Loucy (cell line): ENCODE measurements around the gene SORCS1.

ENCODE experiments used
- EZH2phosphoT487 ChIP-seq: fragments of 200-600 bp; IDR thresholded peaks from 2 replicates; pipeline ENCODE4 v1.6.1; 2018; ENCODE audit warnings: antibody characterized with exemption, mild to moderate bottlenecking, moderate library complexity, borderline replicate concordance
- TF ChIP-seq, protein P1 (sequence below): fragments of 200-600 bp; sonication (generic); conservative IDR thresholded peaks from 2 replicates; pipeline ENCODE4 v1.5.1; 2014; ENCODE audit warnings: mild to moderate bottlenecking, antibody characterized with exemption, low read length

DNA sequence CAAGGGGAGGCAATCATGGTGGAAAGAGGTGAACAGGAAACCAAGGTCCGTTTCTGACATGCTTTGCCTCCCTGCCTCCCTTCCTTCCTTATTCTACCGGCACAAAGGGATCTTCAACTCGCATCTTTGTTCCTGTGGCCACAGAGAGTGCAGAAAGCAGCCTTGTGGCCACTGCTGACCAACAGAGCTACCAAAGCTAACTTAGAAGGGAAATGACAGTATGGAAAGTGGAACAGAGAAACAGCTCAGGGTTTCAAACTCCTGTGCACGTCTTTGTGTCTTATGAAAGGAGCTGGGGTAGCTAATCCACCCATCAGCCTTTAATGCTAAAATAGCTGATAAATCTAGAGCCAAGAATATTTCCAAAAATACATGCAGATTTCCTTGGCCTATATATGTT is 588.0 kb downstream of the SORCS1 start:
- TF ChIP-seq, protein P1, sequence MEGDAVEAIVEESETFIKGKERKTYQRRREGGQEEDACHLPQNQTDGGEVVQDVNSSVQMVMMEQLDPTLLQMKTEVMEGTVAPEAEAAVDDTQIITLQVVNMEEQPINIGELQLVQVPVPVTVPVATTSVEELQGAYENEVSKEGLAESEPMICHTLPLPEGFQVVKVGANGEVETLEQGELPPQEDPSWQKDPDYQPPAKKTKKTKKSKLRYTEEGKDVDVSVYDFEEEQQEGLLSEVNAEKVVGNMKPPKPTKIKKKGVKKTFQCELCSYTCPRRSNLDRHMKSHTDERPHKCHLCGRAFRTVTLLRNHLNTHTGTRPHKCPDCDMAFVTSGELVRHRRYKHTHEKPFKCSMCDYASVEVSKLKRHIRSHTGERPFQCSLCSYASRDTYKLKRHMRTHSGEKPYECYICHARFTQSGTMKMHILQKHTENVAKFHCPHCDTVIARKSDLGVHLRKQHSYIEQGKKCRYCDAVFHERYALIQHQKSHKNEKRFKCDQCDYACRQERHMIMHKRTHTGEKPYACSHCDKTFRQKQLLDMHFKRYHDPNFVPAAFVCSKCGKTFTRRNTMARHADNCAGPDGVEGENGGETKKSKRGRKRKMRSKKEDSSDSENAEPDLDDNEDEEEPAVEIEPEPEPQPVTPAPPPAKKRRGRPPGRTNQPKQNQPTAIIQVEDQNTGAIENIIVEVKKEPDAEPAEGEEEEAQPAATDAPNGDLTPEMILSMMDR, result no peak
- no peak for TF ChIP-seq EZH2phosphoT487
